HK-2 (cell line): Measurements from ENCODE around the gene STON2.
"Not testable (repeated sequence)": the region's sequence is repeated elsewhere in the genome, so short reads cannot be mapped to it uniquely, and the experiment has no call there.

Source experiments
- DNase-seq: peaks from one replicate; pipeline ENCODE4 v3.0.0-alpha.2; 2018; ENCODE audit not compliant: unreplicated experiment

STON2 gene

GRCh38 chr14:81400202-81400678 is at the start of gene STON2:
TSS of gene STON2 (minus strand) at chr14:81400324. CDS start at chr14:81398382, 1,942 bp downstream.
- DNase-seq = peak; percentile 76

- DNase-seq = no peak
These were observed 49.5 kb upstream of the STON2 start for GRCh38 chr14:81449576-81449975.

GRCh38 chr14:81449114-81449513 is 49.0 kb upstream of the STON2 start:
- no peak for DNase-seq

GRCh38 chr14:81447021-81447764 is 47.1 kb upstream of the STON2 start:
- no peak for DNase-seq

GRCh38 chr14:81446279-81447007 is 46.3 kb upstream of the STON2 start:
- DNase-seq = no peak

GRCh38 chr14:81441626-81442134 is 41.6 kb upstream of the STON2 start:
- no peak for DNase-seq

- DNase-seq = no peak
These were observed 39.9 kb upstream of the STON2 start for GRCh38 chr14:81440041-81440440.

- DNase-seq = no peak
These were observed 37.1 kb upstream of the STON2 start for GRCh38 chr14:81437244-81437643.

- DNase-seq = peak; percentile 82
These were observed 36.4 kb upstream of the STON2 start for GRCh38 chr14:81436296-81437138.

- peak; percentile 67 for DNase-seq
These were observed 35.5 kb upstream of the STON2 start for GRCh38 chr14:81435391-81436295.

GRCh38 chr14:81435048-81435390 is 34.9 kb upstream of the STON2 start:
- no peak for DNase-seq

GRCh38 chr14:81434230-81434629 is 34.1 kb upstream of the STON2 start:
- no peak for DNase-seq

- DNase-seq = no peak
These were observed 33.3 kb upstream of the STON2 start for GRCh38 chr14:81433378-81433777.

- DNase-seq = no peak
These were observed 32.1 kb upstream of the STON2 start for GRCh38 chr14:81432219-81432661.

GRCh38 chr14:81430235-81430634 is 30.1 kb upstream of the STON2 start:
- DNase-seq = no peak

- not testable (repeated sequence) for DNase-seq
These were observed 29.6 kb upstream of the STON2 start for GRCh38 chr14:81429749-81430148.

- DNase-seq = no peak
These were observed 28.9 kb upstream of the STON2 start for GRCh38 chr14:81429028-81429427.

GRCh38 chr14:81427348-81428058 is 27.4 kb upstream of the STON2 start:
- no peak for DNase-seq

- DNase-seq = no peak
These were observed 23.4 kb upstream of the STON2 start for GRCh38 chr14:81423504-81423903.

- no peak for DNase-seq
These were observed 18.1 kb upstream of the STON2 start for GRCh38 chr14:81418057-81418790.
